GM23248 (cell line): Measurements from ENCODE around the gene CRIP1.

Experiments
- EZH2 ChIP-seq: fragments of 200-600 bp; sonication (generic); IDR thresholded peaks from 2 replicates; pipeline ENCODE4 v1.6.1; 2018; ENCODE audit warnings: antibody characterized with exemption, mild to moderate bottlenecking; ENCODE audit not compliant: insufficient read depth, poor library complexity, severe bottlenecking
- EZH2phosphoT487 ChIP-seq: fragments of 200-600 bp; sonication (generic); IDR thresholded peaks from 2 replicates; pipeline ENCODE4 v1.6.1; 2018; ENCODE audit warnings: antibody characterized with exemption, moderate library complexity, mild to moderate bottlenecking, low read depth; ENCODE audit not compliant: insufficient read depth

DNA sequence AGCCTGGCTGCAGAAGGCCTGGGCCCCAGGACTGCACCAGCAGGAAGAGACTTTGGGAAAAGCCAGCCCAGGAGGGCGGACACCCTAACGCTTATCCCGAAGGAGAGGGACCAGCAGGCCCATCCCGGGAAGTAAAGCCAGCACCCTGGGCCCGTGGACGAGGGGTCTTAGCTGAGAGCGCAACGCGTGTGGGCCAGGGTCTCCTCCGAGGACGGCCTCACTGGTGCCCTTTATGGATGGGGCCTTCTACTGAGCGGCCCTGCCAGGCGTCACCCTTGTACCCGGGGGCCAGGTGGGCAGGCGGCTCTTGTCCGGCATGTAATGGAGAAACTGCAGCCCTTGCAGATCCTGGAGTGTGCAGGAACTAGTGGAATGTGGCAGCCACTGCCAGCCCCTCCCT is 18.4 kb downstream of the CRIP1 start:
- TF ChIP-seq EZH2 (no peak), EZH2phosphoT487 (no peak)
